Measurements from ENCODE around the gene RAD51B.
"Not testable (repeated sequence)": the region's sequence is repeated elsewhere in the genome, so short reads cannot be mapped to it uniquely, and the experiment has no call there.

Gene RAD51B

GRCh38 chr14:68219407-68219806, 399.8 kb downstream of the RAD51B start:
- no peak for DNase-seq

- not testable (repeated sequence) for DNase-seq
Measured at GRCh38 chr14:68221046-68221445, 401.5 kb downstream of the RAD51B start.

- no peak for DNase-seq
Measured at GRCh38 chr14:68222154-68222553, 402.6 kb downstream of the RAD51B start.

- DNase-seq = no peak
Measured at GRCh38 chr14:68222726-68223125, 403.1 kb downstream of the RAD51B start.

DNA sequence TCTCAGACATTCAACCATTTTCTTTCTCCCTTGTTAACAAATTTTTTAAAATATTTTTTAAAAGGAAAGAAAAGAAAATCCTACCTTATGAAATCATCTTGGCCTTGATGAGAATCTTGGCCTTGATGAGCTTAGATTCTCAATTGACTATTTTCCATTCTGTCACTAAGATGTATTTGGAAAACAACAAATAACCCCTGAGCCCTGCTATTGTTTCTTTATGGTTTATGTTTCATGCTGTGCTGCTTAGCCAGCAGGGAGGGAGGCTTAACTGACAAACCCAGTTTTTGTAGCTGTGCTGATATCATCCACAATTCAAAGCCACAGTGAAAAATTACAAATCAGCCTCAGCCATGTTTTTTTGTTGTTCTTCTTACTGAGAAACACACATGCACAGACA, 404.1 kb downstream of the RAD51B start:
- DNase-seq = no peak

DNA sequence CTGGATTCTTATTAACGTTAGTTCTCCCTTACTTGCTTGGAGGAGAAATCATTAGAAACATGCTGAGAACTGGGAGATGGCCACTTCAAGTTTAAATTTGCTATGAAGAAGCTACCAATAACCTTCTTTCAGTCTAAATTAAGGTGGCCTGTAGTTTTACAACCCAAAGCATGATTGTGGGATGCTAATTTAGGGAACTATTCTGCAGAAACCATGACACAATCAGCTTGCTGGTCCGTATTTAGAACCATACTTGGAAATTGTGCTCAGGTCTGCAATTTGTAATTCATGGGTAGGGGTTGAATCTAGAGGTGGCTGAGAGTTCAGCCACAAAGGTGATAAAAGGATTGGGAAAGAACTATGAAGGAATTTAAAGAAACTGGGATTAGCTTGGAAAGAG, 405.7 kb downstream of the RAD51B start:
- DNase-seq = no peak

GRCh38 chr14:68226523-68226922, 406.9 kb downstream of the RAD51B start:
- no peak for DNase-seq

- DNase-seq = no peak
Measured at GRCh38 chr14:68228656-68229055, 409.1 kb downstream of the RAD51B start.

GRCh38 chr14:68229423-68230100, 410.0 kb downstream of the RAD51B start:
- DNase-seq = no peak

DNA sequence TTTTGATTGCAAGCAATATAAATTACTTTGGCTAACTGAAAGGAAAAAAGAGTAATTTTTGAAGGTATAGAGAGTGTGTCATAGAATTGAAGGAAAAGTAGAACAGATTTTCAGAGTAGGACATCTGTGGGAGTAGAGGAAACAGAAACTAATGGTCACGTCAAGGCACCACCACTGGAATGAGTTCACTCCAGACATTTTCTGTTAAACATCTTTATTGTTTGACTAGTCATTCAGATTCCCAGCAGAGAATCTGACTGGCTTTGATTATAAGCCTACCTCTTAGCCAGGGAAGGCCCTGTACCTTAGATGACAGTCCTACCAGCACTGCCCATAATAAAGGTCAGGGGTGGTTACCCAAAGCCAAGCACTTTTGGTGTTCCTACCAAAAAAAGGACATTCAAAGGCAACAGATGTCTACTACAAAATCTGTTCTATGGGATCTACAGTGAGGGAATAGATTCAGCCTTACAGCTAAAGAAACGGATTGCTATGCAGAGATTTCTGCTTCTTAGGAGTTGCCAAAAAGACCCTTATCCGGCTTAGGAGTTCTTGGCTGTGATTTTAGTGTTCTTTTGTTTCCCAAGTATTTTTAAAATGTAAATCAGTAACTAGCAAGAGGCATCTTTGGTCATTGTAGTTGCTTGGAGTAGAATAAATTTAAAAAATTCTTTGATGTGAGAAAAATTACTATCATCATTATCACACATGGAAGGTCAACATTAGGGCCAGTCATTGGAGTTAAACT, 410.8 kb downstream of the RAD51B start:
- DNase-seq = no peak

GRCh38 chr14:68230950-68231717, 411.6 kb downstream of the RAD51B start:
- no peak for DNase-seq

GRCh38 chr14:68231898-68232297, 412.3 kb downstream of the RAD51B start:
- no peak for DNase-seq

DNA sequence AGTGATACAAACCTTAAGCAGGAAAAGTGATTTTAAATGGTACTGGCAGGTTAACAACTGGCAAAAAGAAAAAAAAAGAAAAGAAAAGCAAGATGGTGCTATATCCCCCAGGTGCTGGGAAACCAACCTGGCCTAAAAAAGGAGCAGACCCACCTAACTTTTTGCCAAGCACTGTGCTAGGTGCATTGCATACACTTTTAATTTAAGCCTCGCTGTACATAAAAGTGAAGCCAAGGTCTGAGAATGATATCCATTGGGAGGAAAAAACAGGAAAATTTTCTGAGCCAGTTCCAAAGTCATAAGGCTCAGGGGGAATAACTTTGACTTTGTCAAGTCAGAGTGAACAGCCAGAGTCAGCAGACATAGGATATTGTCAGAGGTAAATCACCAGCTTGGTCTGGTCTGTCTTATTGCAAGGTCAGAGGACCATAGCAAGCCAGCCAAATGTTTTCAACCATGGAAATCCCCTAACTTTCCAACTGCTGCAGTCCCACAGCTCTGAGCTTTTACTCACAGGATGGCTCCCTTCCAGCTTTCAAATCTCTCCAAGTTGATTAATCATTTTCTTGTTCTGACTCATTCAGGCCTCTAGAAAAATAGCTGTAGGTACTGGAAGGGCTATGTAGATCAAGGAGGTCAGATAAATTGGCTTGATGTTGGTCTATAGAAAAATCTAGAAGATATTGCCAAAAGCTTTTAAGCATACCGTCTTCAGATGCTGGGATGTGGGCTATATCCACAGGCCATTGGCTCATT, 412.9 kb downstream of the RAD51B start:
- DNase-seq = no peak

DNA sequence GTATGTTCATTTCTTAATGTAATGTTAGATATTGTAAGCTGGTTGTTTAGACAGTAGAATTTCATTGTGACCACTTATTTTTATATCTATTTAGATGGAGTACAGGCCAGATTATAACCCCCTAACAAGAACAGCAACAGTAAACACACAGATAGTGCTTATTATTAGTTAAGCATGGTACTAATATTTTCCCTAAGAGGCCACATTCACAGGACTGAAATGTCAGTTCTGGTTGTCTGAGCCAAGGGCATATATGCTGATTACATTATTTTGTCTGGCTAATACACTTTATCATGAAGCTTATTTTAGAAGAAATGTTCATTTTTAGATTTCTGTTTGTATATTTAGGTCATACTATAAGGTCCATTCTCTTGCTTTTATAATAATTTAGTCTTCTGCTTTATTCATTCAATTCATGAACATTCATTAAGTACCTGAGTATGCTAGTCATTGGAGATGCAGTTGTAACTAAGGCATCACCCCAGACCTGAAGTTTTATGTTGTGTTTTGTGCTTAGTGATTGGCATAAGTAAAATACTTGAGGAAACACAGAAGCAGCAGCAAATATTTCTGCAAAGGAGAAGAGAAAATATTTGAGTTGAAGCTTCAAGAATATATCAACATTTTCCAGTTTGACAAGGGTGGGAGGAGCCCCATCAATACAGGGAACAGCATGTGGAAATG, 413.7 kb downstream of the RAD51B start:
- no peak for DNase-seq

- no peak for DNase-seq
Measured at GRCh38 chr14:68234101-68234905, 414.7 kb downstream of the RAD51B start.

GRCh38 chr14:68235011-68235410, 415.4 kb downstream of the RAD51B start:
- no peak for DNase-seq

DNA sequence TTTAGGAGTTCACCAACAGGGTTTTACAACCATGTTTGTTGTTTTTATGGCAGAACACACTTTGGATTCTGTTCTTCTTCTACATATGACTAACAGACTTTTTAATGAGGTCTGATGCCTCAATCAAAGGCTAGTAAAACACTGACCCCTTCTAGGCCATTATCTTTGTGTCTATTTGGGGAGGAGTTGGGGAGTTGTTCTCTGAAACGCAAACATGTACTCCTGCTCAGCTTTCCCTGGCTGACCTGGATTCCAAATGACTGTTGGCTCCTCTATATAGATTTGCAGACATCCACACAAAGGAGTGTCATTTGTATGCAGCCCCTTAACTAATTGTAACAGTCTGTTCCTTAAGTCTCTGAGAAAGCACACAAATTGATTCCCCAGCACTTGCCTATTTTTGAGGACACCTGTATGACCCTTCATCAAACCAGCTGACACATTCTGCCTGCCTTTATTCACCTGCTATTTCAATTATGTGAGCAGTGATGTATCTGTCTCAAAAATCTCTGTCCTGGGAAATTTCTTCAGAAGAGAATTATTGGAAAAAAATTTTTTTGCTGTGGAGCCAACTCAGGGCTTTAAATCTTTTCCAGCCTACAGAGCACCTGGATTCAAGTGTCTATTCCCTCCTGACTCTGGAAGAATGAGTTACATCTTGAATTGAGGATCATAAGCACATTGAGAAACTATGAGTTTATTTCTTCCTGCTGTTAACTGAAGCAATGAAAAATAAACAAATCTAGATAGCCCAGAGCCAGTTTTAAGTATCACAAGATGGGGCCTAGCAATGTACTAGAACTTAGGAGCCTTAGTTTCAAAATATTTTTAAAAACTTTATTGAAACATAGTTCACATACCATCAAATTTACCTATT, 417.2 kb downstream of the RAD51B start:
- no peak for DNase-seq

- no peak for DNase-seq
Measured at GRCh38 chr14:68238551-68238950, 419.0 kb downstream of the RAD51B start.

DNA sequence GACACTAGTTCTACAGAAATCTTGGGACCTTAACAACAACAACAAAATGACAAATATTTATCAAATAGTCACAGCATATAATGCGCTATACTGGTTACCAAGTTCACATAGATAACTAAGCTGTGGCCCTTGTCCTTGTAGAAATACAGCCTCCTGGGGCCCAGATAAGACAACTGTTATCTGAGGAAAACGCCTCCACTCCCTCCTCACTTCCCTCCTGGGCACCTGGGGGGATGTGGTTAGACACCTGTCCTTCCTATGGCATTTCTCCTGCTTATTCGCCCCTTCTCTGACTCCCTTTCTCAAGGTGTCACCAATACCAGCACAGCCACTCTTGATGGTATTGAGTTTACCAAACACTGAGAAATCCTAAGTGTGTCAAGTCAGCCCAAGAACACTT, 419.4 kb downstream of the RAD51B start:
- no peak for DNase-seq

GRCh38 chr14:68239988-68240771, 420.6 kb downstream of the RAD51B start:
- no peak for DNase-seq

Measured in CD4-positive, alpha-beta T cell treated with Interleukin-21 for 1 hour (primary cell).